IMR-90 (cell line): ENCODE results near the gene ZNF302. TPM values are rescaled to one million over a fixed set of nuclear protein-coding genes. Genes with fewer than 3 reads are reported as not detected.
A peak's percentile ranks its signal among the peaks of the same experiment; 100 is the strongest.

Source experiments
- ATAC-seq: fragments of 200-7000 bp; cut with Tn5 transposase; 2 replicates; pipeline ENCODE4 v1.9.1; 2020; ENCODE audit warnings: low read depth, mild to moderate bottlenecking, moderate library complexity
- BruUV-seq: library from RNA; stranded (reverse); fragments of 400-500 nt; replicated peaks from 2 replicates; lab custom pipeline; 2021; lab: Mats Ljungman, UMichigan
- CTCF ChIA-PET: fragments of 300-600 bp; formaldehyde crosslinking; extraction: SDS; loops from one replicate; lab custom pipeline; 2021; ENCODE audit warnings: antibody characterized with exemption; lab: Yijun Ruan, JAX
- POLR2A ChIA-PET: fragments of 300-600 bp; sonication (Branson Sonifier 250); formaldehyde crosslinking; loops from one replicate; lab custom pipeline; 2022; ENCODE audit warnings: antibody characterized with exemption; ENCODE audit not compliant: unreplicated experiment; lab: Charles Lee
- DNase-seq: peaks from one replicate; pipeline ENCODE4 v3.0.0; 2013
- H2AFZ ChIP-seq: replicated peaks from 2 replicates; pipeline ENCODE3; 2013; ENCODE audit warnings: low read length, mild to moderate bottlenecking; ENCODE audit not compliant: poor library complexity
- H2AK5ac ChIP-seq: 2 replicates; pipeline ENCODE4 v1.6.1; 2013; ENCODE audit warnings: low read depth, low read length, inconsistent platforms
- H2AK9ac ChIP-seq: replicated peaks from 2 replicates; pipeline ENCODE3; 2013; ENCODE audit warnings: mild to moderate bottlenecking, low read depth, low read length, moderate library complexity; ENCODE audit not compliant: poor library complexity
- H2BK120ac ChIP-seq: 2 replicates; pipeline ENCODE4 v1.6.1; 2013; ENCODE audit warnings: low read depth, low read length, inconsistent platforms
- H2BK15ac ChIP-seq: 3 replicates; pipeline ENCODE4 v1.6.1; 2013; ENCODE audit warnings: low read depth, low read length, inconsistent platforms
- H2BK20ac ChIP-seq: 2 replicates; pipeline ENCODE4 v1.6.1; 2013; ENCODE audit warnings: low read depth, mild to moderate bottlenecking, inconsistent platforms, low read length, moderate library complexity
- H2BK5ac ChIP-seq: 2 replicates; pipeline ENCODE4 v1.6.1; 2013; ENCODE audit warnings: mild to moderate bottlenecking, low read depth, low read length, inconsistent platforms; ENCODE audit not compliant: poor library complexity, severe bottlenecking
- H3K14ac ChIP-seq: replicated peaks from 2 replicates; pipeline ENCODE4 v1.6.1; 2013; ENCODE audit warnings: low read depth, low read length, inconsistent platforms
- H3K18ac ChIP-seq: 2 replicates; pipeline ENCODE4 v1.6.1; 2013; ENCODE audit warnings: low read depth, low read length, control low read depth
- H3K23ac ChIP-seq: 2 replicates; pipeline ENCODE4 v1.6.1; 2013; ENCODE audit warnings: low read depth, low read length, inconsistent platforms
- H3K27ac ChIP-seq: 2 replicates; pipeline ENCODE4 v1.5.1; 2013; ENCODE audit warnings: mild to moderate bottlenecking, control low read depth, low read length; ENCODE audit not compliant: insufficient read depth
- H3K27me3 ChIP-seq: 2 replicates; pipeline ENCODE4 v1.6.1; 2013; ENCODE audit warnings: low read length; ENCODE audit not compliant: control insufficient read depth, insufficient read depth
- H3K36me3 ChIP-seq: 2 replicates; pipeline ENCODE4 v1.6.1; 2013; ENCODE audit warnings: low read length, mixed read lengths; ENCODE audit not compliant: control insufficient read depth, insufficient read depth
- H3K4ac ChIP-seq: 2 replicates; pipeline ENCODE4 v1.6.1; 2013; ENCODE audit warnings: low read depth, low read length, inconsistent platforms
- H3K4me1 ChIP-seq: 2 replicates; pipeline ENCODE4 v1.6.1; 2013; ENCODE audit warnings: low read length, mixed read lengths; ENCODE audit not compliant: control insufficient read depth, insufficient read depth
- H3K4me2 ChIP-seq: 2 replicates; pipeline ENCODE4 v1.6.1; 2013; ENCODE audit warnings: low read depth, mild to moderate bottlenecking, control low read depth, low read length, moderate library complexity
- H3K4me3 ChIP-seq: 2 replicates; pipeline ENCODE4 v1.5.1; 2013; ENCODE audit warnings: low read depth, mild to moderate bottlenecking, control low read depth, low read length, moderate library complexity; ENCODE audit not compliant: insufficient read depth
- H3K56ac ChIP-seq: 2 replicates; pipeline ENCODE4 v1.6.1; 2013; ENCODE audit warnings: low read length, inconsistent platforms; ENCODE audit not compliant: insufficient read depth; ENCODE audit errors: extremely low read depth
- H3K79me1 ChIP-seq, 2 experiments: 2 replicates each; pipeline ENCODE4 v1.6.1; 2013; ENCODE audit warnings: low read length in 2 of 2, inconsistent platforms in 1 of 2, low read depth in 1 of 2
- H3K9ac ChIP-seq: 2 replicates; pipeline ENCODE4 v1.6.1; 2013; ENCODE audit warnings: low read depth, low read length, control low read depth
- H3K9me1 ChIP-seq: 2 replicates; pipeline ENCODE4 v1.6.1; 2013; ENCODE audit warnings: low read length, inconsistent platforms; ENCODE audit not compliant: insufficient read depth
- H3K9me3 ChIP-seq: 2 replicates; pipeline ENCODE4 v1.6.1; 2013; ENCODE audit warnings: low read length; ENCODE audit not compliant: control insufficient read depth, insufficient read depth
- H4K20me1 ChIP-seq: 2 replicates; pipeline ENCODE4 v1.6.1; 2013; ENCODE audit warnings: low read length, inconsistent platforms; ENCODE audit not compliant: insufficient read depth
- H4K5ac ChIP-seq: 2 replicates; pipeline ENCODE4 v1.6.1; 2013; ENCODE audit warnings: mild to moderate bottlenecking, low read depth, low read length, control low read depth
- H4K8ac ChIP-seq, 2 experiments: 2 replicates each; pipeline ENCODE4 v1.6.1; 2013; ENCODE audit warnings: low read depth in 2 of 2, low read length in 2 of 2, control low read depth in 1 of 2, inconsistent platforms in 1 of 2
- H4K91ac ChIP-seq: 2 replicates; pipeline ENCODE4 v1.6.1; 2013; ENCODE audit warnings: low read depth, low read length, inconsistent platforms; ENCODE audit not compliant: insufficient read depth
- NFE2L2 ChIP-seq: fragments of 150-350 bp; IDR thresholded peaks from 2 replicates; pipeline ENCODE4 v1.6.1; 2016; ENCODE audit warnings: low read depth, mild to moderate bottlenecking, low read length
- POLR2A ChIP-seq: IDR thresholded peaks from 2 replicates; pipeline ENCODE4 v1.6.1; 2012; ENCODE audit warnings: mild to moderate bottlenecking, low read depth, low read length
- RCOR1 ChIP-seq: IDR thresholded peaks from 2 replicates; pipeline ENCODE4 v1.6.1; 2012; ENCODE audit warnings: mild to moderate bottlenecking, low read length, improper control_type of control experiment; ENCODE audit not compliant: insufficient replicate concordance
- WGBS, 2 experiments: methylation state at CpG; one replicate each; pipeline versions ENCODE4 v1.1.5 to v1.1.7; 2013; ENCODE audit warnings: missing lambda C conversion rate in 2 of 2; ENCODE audit not compliant: insufficient read length in 1 of 2; ENCODE audit errors: extremely low coverage in 2 of 2; 5-methylcytosine and 5-hydroxymethylcytosine counted together
- dilution Hi-C: fragments of 300-500 bp; cut with HindIII; formaldehyde crosslinking; loops from one replicate; pipeline ENCODE4 v1.14.3; 2018; ENCODE audit warnings: low sequenced_read_pairs; ENCODE audit not compliant: unreplicated experiment
- in situ Hi-C: fragments of 300-500 bp; cut with MboI; formaldehyde crosslinking; loops from 3 replicates; pipeline ENCODE4 v1.14.3; 2019; ENCODE audit warnings: low sequenced_read_pairs, inconsistent platforms, mixed read lengths
- intact Hi-C: fragments of 100-400 bp; cut with micrococcal nuclease; formaldehyde crosslinking; loops from 2 replicates; pipeline ENCODE4 v1.10.0; 2022
- polyA plus RNA-seq, 3 experiments: library from polyadenylated mRNA; depleted of rRNA; stranded (reverse); fragments of >200 nt; gene quantifications; 2 replicates each; pipeline ENCODE4 v1.2.3, GENCODE V29; 2012; ENCODE audit warnings: low replicate concordance in 1 of 3
- total RNA-seq: library from RNA; depleted of rRNA; stranded (reverse); fragments of >200 nt; gene quantifications from 2 replicates; pipeline ENCODE4 v1.2.3, GENCODE V29; 2012

Gene ZNF302
- total and polyA plus RNA-seq, 2 of the 4 experiments (the other 2 are of a cell fraction) = 9.1 to 9.5 TPM

GRCh38 chr19:34678085-34678412, 571 bp downstream of the ZNF302 start:
- Histone ChIP-seq H4K20me1 (no peaks in the 10 kb centered on the region), H3K23ac (peak overlapping the region; percentile 67; the same call in 1 of the 2 replicates), H3K4me1 (peaks cover 3% of the 10 kb centered on the region; the same call in 1 of the 2 replicates), H2BK5ac (peak overlapping the region; percentile 88), H2BK20ac (no peak overlapping the region), H3K4me2 (peak overlapping the region; percentile 43), H3K27ac (peak overlapping the region; percentile 97), H3K36me3 (peaks cover 17% of the 10 kb centered on the region), H3K79me1 (peaks cover 19 to 20% of the 10 kb centered on the region in 2 experiments), H4K8ac (peak overlapping the region; percentile 86 to 96), H4K91ac (peak overlapping the region; percentile 71; the same call in 1 of the 2 replicates), H3K4ac (peak overlapping the region; percentile 65), H3K9ac (peak overlapping the region; percentile 92), H3K14ac (peak overlapping the region; percentile 54), H2AK9ac (no peak overlapping the region), H3K9me1 (0 out of 2 replicates have a peak, but pooled peaks cover 6% of the 10 kb centered on the region), H3K18ac (peak overlapping the region; percentile 38; the same call in 1 of the 2 replicates), H3K9me3 (peaks cover 6% of the 10 kb centered on the region; the same call in 1 of the 2 replicates), H3K4me3 (peak overlapping the region; percentile 74), H2AFZ (peak overlapping the region; percentile 100), H2AK5ac (no peak overlapping the region), H2BK120ac (no peak overlapping the region), H2BK15ac (no peak overlapping the region), H3K56ac (peak overlapping the region; percentile 52; the same call in 1 of the 2 replicates), H4K5ac (peak overlapping the region; percentile 69), H3K27me3 (no peaks in the 10 kb centered on the region)
- BruUV-seq = no TSS peak
- intact Hi-C loops (no loop called here), dilution Hi-C loops (no loop called here), in situ Hi-C loops (no loop called here)
- ATAC-seq (no peak; the same call in 1 of the 2 replicates), DNase-seq (no peak)
- WGBS, 2 experiments = no CpG with 5 or more reads among the region's 20 CpGs
- ChIA-PET POLR2A (interaction anchor here (1.0 kb wide), 1 partner anchor 37 kb away, joined by 3 read pairs; no protein-coding TSS in a partner anchor), CTCF (no interaction called here)
- no peak for TF ChIP-seq NFE2L2
- no peak for TF ChIP-seq RCOR1
- TF ChIP-seq POLR2A = no peak
